ENCODE results near the gene OVOL2. TPM values are rescaled to one million over a fixed set of nuclear protein-coding genes. Genes with fewer than 3 reads are reported as not detected.

Gene OVOL2

Small RNA genes within 50 kb of the gene (small RNA-seq; reads per million reads assigned to genes)
- gene RNU7-137P (ENCODE audit: low read depth) = not detected

Measured in mesenchymal stem cell (in vitro differentiated cells and primary cell).